ENCODE results near the gene XAGE2. TPM values are rescaled to one million over a fixed set of nuclear protein-coding genes. Genes with fewer than 3 reads are reported as not detected.

The XAGE2 gene
- total and polyA plus RNA-seq, 9 of the 15 experiments (the other 6 are each of a cell fraction or from before 2014, with no cell fraction given): 0.14 to 0.36 (median 0.21) TPM; not detected in 6

DNA sequence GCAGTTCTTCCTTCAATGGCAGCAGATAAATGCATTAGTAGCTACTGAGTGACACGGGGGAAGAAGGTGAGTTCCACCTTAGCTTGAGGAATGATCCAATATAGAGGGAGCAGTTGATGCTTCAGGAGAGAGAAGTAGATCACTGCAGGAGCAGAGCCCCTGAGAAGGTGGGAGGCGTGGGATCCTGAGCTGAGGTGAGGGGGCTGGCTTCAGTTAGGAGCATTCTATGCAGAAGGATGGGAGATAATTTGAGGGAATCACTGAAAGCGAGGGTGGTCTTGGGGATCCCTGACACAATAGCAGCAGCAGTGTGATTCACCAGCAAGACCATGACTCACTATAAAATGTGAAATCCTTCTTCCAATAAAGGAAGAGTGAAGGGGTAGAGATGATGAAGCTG lies 48.0 kb downstream of the XAGE2 start:
- BruUV-seq (replicated peaks): no TSS peak
- Histone ChIP-seq H3K9me3 (replicated peaks; ENCODE audit: control insufficient read depth, insufficient read depth, low read depth, low read length) (no peaks in the 10 kb centered on the region), H3K36me3 (ENCODE audit: control insufficient read depth, insufficient read depth, low read length) (no peaks in the 10 kb centered on the region), H2AFZ (ENCODE audit: low read depth, low read length) (no peak overlapping the region), H3K4me3 (no peak overlapping the region), H3K9me1 (ENCODE audit: control insufficient read depth, insufficient read depth, low read length) (no peaks in the 10 kb centered on the region), H3K79me2 (ENCODE audit: control insufficient read depth, insufficient read depth, low read length) (no peaks in the 10 kb centered on the region), H3K27ac (ENCODE audit: extremely low read depth, low read depth, low read length) (no peak overlapping the region), H3K9ac (ENCODE audit: insufficient read depth in 1 of 2, low read depth in 2 of 2, low read length in 2 of 2) (no peak overlapping the region), H3K27me3 (ENCODE audit: control insufficient read depth in 2 of 2, insufficient read depth in 2 of 2, low read length in 2 of 2) (peaks cover 0 to 16% of the 10 kb centered on the region in 2 experiments; a peak in 3 of 5 replicates), H3K4me2 (ENCODE audit: insufficient read depth, low read length) (no peak overlapping the region), H4K20me1 (replicated peaks; ENCODE audit: control insufficient read depth, insufficient read depth, low read length) (no peaks in the 10 kb centered on the region), H3K4me1 (replicated peaks in 1 of 2; ENCODE audit: control insufficient read depth in 2 of 2, insufficient read depth in 2 of 2, low read length in 2 of 2) (no peaks in the 10 kb centered on the region; a peak in 1 of 5 replicates)
- ATAC-seq (no peak), FAIRE-seq (no peak), DNase-seq (ENCODE audit: extremely low read depth in 1 of 4, low spot score in 3 of 4) (no peak)
- intact Hi-C loops (cut with micrococcal nuclease): no loop called here
- ChIA-PET POLR2A (no interaction called here), CTCF (ENCODE audit: low intra/inter-chr PET ratio) (no interaction called here)
- in situ Hi-C loops (cut with MboI): no loop called here
- WGBS (ENCODE audit: insufficient coverage, low coverage, missing lambda C conversion rate): 0% methylated on average over 3 of the region's 3 CpGs
- TF ChIP-seq, protein P1, sequence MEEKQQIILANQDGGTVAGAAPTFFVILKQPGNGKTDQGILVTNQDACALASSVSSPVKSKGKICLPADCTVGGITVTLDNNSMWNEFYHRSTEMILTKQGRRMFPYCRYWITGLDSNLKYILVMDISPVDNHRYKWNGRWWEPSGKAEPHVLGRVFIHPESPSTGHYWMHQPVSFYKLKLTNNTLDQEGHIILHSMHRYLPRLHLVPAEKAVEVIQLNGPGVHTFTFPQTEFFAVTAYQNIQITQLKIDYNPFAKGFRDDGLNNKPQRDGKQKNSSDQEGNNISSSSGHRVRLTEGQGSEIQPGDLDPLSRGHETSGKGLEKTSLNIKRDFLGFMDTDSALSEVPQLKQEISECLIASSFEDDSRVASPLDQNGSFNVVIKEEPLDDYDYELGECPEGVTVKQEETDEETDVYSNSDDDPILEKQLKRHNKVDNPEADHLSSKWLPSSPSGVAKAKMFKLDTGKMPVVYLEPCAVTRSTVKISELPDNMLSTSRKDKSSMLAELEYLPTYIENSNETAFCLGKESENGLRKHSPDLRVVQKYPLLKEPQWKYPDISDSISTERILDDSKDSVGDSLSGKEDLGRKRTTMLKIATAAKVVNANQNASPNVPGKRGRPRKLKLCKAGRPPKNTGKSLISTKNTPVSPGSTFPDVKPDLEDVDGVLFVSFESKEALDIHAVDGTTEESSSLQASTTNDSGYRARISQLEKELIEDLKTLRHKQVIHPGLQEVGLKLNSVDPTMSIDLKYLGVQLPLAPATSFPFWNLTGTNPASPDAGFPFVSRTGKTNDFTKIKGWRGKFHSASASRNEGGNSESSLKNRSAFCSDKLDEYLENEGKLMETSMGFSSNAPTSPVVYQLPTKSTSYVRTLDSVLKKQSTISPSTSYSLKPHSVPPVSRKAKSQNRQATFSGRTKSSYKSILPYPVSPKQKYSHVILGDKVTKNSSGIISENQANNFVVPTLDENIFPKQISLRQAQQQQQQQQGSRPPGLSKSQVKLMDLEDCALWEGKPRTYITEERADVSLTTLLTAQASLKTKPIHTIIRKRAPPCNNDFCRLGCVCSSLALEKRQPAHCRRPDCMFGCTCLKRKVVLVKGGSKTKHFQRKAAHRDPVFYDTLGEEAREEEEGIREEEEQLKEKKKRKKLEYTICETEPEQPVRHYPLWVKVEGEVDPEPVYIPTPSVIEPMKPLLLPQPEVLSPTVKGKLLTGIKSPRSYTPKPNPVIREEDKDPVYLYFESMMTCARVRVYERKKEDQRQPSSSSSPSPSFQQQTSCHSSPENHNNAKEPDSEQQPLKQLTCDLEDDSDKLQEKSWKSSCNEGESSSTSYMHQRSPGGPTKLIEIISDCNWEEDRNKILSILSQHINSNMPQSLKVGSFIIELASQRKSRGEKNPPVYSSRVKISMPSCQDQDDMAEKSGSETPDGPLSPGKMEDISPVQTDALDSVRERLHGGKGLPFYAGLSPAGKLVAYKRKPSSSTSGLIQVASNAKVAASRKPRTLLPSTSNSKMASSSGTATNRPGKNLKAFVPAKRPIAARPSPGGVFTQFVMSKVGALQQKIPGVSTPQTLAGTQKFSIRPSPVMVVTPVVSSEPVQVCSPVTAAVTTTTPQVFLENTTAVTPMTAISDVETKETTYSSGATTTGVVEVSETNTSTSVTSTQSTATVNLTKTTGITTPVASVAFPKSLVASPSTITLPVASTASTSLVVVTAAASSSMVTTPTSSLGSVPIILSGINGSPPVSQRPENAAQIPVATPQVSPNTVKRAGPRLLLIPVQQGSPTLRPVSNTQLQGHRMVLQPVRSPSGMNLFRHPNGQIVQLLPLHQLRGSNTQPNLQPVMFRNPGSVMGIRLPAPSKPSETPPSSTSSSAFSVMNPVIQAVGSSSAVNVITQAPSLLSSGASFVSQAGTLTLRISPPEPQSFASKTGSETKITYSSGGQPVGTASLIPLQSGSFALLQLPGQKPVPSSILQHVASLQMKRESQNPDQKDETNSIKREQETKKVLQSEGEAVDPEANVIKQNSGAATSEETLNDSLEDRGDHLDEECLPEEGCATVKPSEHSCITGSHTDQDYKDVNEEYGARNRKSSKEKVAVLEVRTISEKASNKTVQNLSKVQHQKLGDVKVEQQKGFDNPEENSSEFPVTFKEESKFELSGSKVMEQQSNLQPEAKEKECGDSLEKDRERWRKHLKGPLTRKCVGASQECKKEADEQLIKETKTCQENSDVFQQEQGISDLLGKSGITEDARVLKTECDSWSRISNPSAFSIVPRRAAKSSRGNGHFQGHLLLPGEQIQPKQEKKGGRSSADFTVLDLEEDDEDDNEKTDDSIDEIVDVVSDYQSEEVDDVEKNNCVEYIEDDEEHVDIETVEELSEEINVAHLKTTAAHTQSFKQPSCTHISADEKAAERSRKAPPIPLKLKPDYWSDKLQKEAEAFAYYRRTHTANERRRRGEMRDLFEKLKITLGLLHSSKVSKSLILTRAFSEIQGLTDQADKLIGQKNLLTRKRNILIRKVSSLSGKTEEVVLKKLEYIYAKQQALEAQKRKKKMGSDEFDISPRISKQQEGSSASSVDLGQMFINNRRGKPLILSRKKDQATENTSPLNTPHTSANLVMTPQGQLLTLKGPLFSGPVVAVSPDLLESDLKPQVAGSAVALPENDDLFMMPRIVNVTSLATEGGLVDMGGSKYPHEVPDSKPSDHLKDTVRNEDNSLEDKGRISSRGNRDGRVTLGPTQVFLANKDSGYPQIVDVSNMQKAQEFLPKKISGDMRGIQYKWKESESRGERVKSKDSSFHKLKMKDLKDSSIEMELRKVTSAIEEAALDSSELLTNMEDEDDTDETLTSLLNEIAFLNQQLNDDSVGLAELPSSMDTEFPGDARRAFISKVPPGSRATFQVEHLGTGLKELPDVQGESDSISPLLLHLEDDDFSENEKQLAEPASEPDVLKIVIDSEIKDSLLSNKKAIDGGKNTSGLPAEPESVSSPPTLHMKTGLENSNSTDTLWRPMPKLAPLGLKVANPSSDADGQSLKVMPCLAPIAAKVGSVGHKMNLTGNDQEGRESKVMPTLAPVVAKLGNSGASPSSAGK (IDR thresholded peaks at IDR 0.05): no peak
- TF ChIP-seq ZFPM2 (CRISPR knock-in tag; IDR thresholded peaks at IDR 0.05) (no peak), PHF8 (IDR thresholded peaks at IDR 0.05; ENCODE audit: borderline replicate concordance, low read length) (no peak), NR4A1 (CRISPR knock-in tag; IDR thresholded peaks at IDR 0.05) (no peak), NR4A1 (tag; IDR thresholded peaks at IDR 0.05) (no peak), TSC22D4 (tag; IDR thresholded peaks at IDR 0.05) (no peak), JUN (IDR thresholded peaks at IDR 0.05; ENCODE audit: borderline replicate concordance, low read depth, low read length) (no peak), JUN (CRISPR knock-in tag; IDR thresholded peaks at IDR 0.05; ENCODE audit: borderline replicate concordance) (no peak)
- TF ChIP-seq, protein P2, sequence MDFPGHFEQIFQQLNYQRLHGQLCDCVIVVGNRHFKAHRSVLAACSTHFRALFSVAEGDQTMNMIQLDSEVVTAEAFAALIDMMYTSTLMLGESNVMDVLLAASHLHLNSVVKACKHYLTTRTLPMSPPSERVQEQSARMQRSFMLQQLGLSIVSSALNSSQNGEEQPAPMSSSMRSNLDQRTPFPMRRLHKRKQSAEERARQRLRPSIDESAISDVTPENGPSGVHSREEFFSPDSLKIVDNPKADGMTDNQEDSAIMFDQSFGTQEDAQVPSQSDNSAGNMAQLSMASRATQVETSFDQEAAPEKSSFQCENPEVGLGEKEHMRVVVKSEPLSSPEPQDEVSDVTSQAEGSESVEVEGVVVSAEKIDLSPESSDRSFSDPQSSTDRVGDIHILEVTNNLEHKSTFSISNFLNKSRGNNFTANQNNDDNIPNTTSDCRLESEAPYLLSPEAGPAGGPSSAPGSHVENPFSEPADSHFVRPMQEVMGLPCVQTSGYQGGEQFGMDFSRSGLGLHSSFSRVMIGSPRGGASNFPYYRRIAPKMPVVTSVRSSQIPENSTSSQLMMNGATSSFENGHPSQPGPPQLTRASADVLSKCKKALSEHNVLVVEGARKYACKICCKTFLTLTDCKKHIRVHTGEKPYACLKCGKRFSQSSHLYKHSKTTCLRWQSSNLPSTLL (IDR thresholded peaks at IDR 0.05): no peak
- TF ChIP-seq, protein P3, sequence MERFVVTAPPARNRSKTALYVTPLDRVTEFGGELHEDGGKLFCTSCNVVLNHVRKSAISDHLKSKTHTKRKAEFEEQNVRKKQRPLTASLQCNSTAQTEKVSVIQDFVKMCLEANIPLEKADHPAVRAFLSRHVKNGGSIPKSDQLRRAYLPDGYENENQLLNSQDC (CRISPR knock-in tag; IDR thresholded peaks at IDR 0.05): no peak
